NCI-H2107 treated with DMSO at 0.1 percent for 48 hours (cell line): ENCODE measurements around the gene PDE6D.

ENCODE experiments used
- DNase-seq: peaks from one replicate; lab custom pipeline; 2025; ENCODE audit not compliant: unreplicated experiment; lab: John Stamatoyannopoulos, UW

PDE6D gene

GRCh38 chr2:231780909-231781797 lies at the start of gene PDE6D:
Gene PDE6D, minus strand, starts transcription at chr2:231781282. Its CDS starts 168 bp downstream, at chr2:231781114.
- peak; percentile 87 for DNase-seq

- no peak for DNase-seq
Measured at GRCh38 chr2:231821908-231822307, 40.8 kb upstream of the PDE6D start.

- DNase-seq, result no peak
Measured at GRCh38 chr2:231820786-231821303, 39.8 kb upstream of the PDE6D start.

GRCh38 chr2:231819447-231820042 lies 38.5 kb upstream of the PDE6D start:
- DNase-seq, result no peak

GRCh38 chr2:231816327-231817026 lies 35.4 kb upstream of the PDE6D start:
- no peak for DNase-seq

- no peak for DNase-seq
Measured at GRCh38 chr2:231810905-231811304, 29.8 kb upstream of the PDE6D start.

- no peak for DNase-seq
Measured at GRCh38 chr2:231807020-231807419, 25.9 kb upstream of the PDE6D start.

GRCh38 chr2:231803501-231804138 lies 22.5 kb upstream of the PDE6D start:
- DNase-seq, result no peak

- no peak for DNase-seq
Measured at GRCh38 chr2:231800493-231801091, 19.5 kb upstream of the PDE6D start.

- DNase-seq, result no peak
Measured at GRCh38 chr2:231795525-231796327, 14.6 kb upstream of the PDE6D start.

GRCh38 chr2:231794383-231794782 lies 13.3 kb upstream of the PDE6D start:
- no peak for DNase-seq

GRCh38 chr2:231791107-231791506 lies 10.0 kb upstream of the PDE6D start:
- no peak for DNase-seq

GRCh38 chr2:231786917-231787292 lies 5.8 kb upstream of the PDE6D start:
- no peak for DNase-seq

GRCh38 chr2:231786177-231786916 lies 5.3 kb upstream of the PDE6D start, which contains the start of gene COPS7B:
Gene COPS7B, plus strand, starts transcription at chr2:231786445. Its CDS starts 2,126 bp downstream, at chr2:231788571.
- DNase-seq, result peak; percentile 32

GRCh38 chr2:231785822-231786176 lies 4.7 kb upstream of the PDE6D start:
- no peak for DNase-seq

GRCh38 chr2:231785413-231785812 lies 4.3 kb upstream of the PDE6D start:
- DNase-seq, result no peak

- DNase-seq, result no peak
Measured at GRCh38 chr2:231781798-231782726, 980 bp upstream of the PDE6D start.
